HepG2 (cell line): ENCODE results near the gene TENT4B. TPM values are rescaled to one million over a fixed set of nuclear protein-coding genes. Genes with fewer than 3 reads are reported as not detected.
"Not testable (repeated sequence)": the region's sequence is repeated elsewhere in the genome, so short reads cannot be mapped to it uniquely, and the experiment has no call there.

Source experiments
- ATAC-seq: fragments of 200-7000 bp; cut with Tn5 transposase; 3 replicates; pipeline ENCODE4 v1.9.1; 2020; ENCODE audit warnings: mild to moderate bottlenecking, moderate library complexity
- BruUV-seq: library from RNA; stranded (reverse); fragments of 400-500 nt; replicated peaks from 2 replicates; lab custom pipeline; 2021; lab: Mats Ljungman, UMichigan
- CTCF ChIA-PET: fragments of 300-600 bp; formaldehyde crosslinking; extraction: SDS; loops from one replicate; lab custom pipeline; 2021; ENCODE audit warnings: low total read pairs, inconsistent platforms, low intra/inter-chr PET ratio; lab: Yijun Ruan, JAX
- POLR2A ChIA-PET: fragments of 350-600 bp; sonication (Branson Sonifier 250); formaldehyde crosslinking; loops from one replicate; lab custom pipeline; 2020; ENCODE audit warnings: antibody characterized with exemption, inconsistent platforms; lab: Yijun Ruan, JAX
- DNase-seq: peaks from one replicate; pipeline ENCODE4 v3.0.0-alpha.2; 2015; ENCODE audit warnings: low spot score
- FAIRE-seq: peaks from 3 replicates; lab custom pipeline; 2011; peaks lifted over from hg19 to GRCh38; lab: Jason Lieb, UNC
- H2AFZ ChIP-seq: one replicate; pipeline ENCODE4 v1.6.1; 2011; ENCODE audit warnings: low read length, inconsistent platforms
- H3K27ac ChIP-seq: fragments of 300-600 bp; 3 replicates; pipeline ENCODE4 v1.8.0; 2011; ENCODE audit warnings: mixed run types, mild to moderate bottlenecking, mixed read lengths, low read length, inconsistent platforms; ENCODE audit not compliant: insufficient read depth; ENCODE audit errors: extremely low read length
- H3K27me3 ChIP-seq, 2 experiments: fragments of 200-600 bp in 1 of 2; 2 replicates in 1 of 2; 3 replicates in 1 of 2; pipeline versions ENCODE4 v1.6.0 to v1.8.0; 2011; ENCODE audit warnings: low read length in 2 of 2, mild to moderate bottlenecking in 2 of 2, moderate library complexity in 2 of 2, inconsistent platforms in 1 of 2; ENCODE audit not compliant: insufficient read depth in 2 of 2, control insufficient read depth in 1 of 2
- H3K36me3 ChIP-seq, 2 experiments: fragments of 200-600 bp in 1 of 2; replicated peaks in 1 of 2; 2 replicates in 1 of 2; 3 replicates in 1 of 2; pipeline versions ENCODE4 v1.5.1 to v1.8.0; 2011; ENCODE audit warnings: low read length in 2 of 2, inconsistent platforms in 1 of 2; ENCODE audit not compliant: insufficient read depth in 2 of 2, control insufficient read depth in 1 of 2
- H3K4me1 ChIP-seq: 2 replicates; pipeline ENCODE4 v1.5.1; 2012; ENCODE audit warnings: low read length, inconsistent platforms; ENCODE audit not compliant: insufficient read depth
- H3K4me2 ChIP-seq: 2 replicates; pipeline ENCODE4 v1.6.0; 2011; ENCODE audit warnings: low read depth, low read length, inconsistent platforms
- H3K4me3 ChIP-seq, 3 experiments: fragments of 200-600 bp in 1 of 3; sonication (generic), shearing (Covaris generic) in 1 of 3; replicated peaks in 1 of 3; 2 replicates each; pipeline ENCODE4 v1.5.1; 2011 to 2016; ENCODE audit warnings: low read length in 3 of 3, inconsistent platforms in 2 of 3, low read depth in 2 of 3, mild to moderate bottlenecking in 2 of 3, control low read depth in 1 of 3, mixed read lengths in 1 of 3; ENCODE audit not compliant: insufficient read depth in 1 of 3
- H3K79me2 ChIP-seq: one replicate; pipeline ENCODE4 v1.6.1; 2011; ENCODE audit warnings: low read length, inconsistent platforms; ENCODE audit not compliant: insufficient read depth
- H3K9ac ChIP-seq: 2 replicates; pipeline ENCODE4 v1.6.0; 2011; ENCODE audit warnings: mild to moderate bottlenecking, low read depth, low read length, inconsistent platforms; ENCODE audit not compliant: insufficient read depth
- H3K9me3 ChIP-seq: 2 replicates; pipeline ENCODE4 v1.5.1; 2012; ENCODE audit warnings: mild to moderate bottlenecking, low read length
- H4K20me1 ChIP-seq: 2 replicates; pipeline ENCODE4 v1.6.0; 2011; ENCODE audit warnings: inconsistent platforms, mild to moderate bottlenecking, low read length, moderate library complexity; ENCODE audit not compliant: insufficient read depth
- CEBPB ChIP-seq: IDR thresholded peaks from 2 replicates; pipeline ENCODE4 v1.6.1; 2011; ENCODE audit warnings: low read depth, low read length, improper control_type of control experiment, borderline replicate concordance
- CEBPG ChIP-seq: IDR thresholded peaks from 2 replicates; pipeline ENCODE4 v1.6.1; 2016
- HMGA1 ChIP-seq: sonication (generic); formaldehyde crosslinking; conservative IDR thresholded peaks from 2 replicates; pipeline ENCODE4 v1.4.0; 2020; ENCODE audit warnings: missing genetic modification reagents
- NR1H2 ChIP-seq: sonication (generic); formaldehyde crosslinking; IDR thresholded peaks from 2 replicates; pipeline ENCODE4 v1.8.1; 2022; ENCODE audit warnings: low read depth, missing genetic modification reagents, borderline replicate concordance
- POLR2AphosphoS2 ChIP-seq: IDR thresholded peaks from 2 replicates; pipeline ENCODE4 v1.6.1; 2011; ENCODE audit warnings: low read depth, low read length, improper control_type of control experiment
- ZBTB3 ChIP-seq: sonication (generic); formaldehyde crosslinking; IDR thresholded peaks from 2 replicates; pipeline ENCODE4 v1.4.0; 2020; ENCODE audit warnings: low read depth, mild to moderate bottlenecking, moderate library complexity, missing genetic modification reagents, borderline replicate concordance
- ZBTB33 ChIP-seq: sonication (generic); formaldehyde crosslinking; IDR thresholded peaks from 2 replicates; pipeline ENCODE4 v1.4.0; 2020; ENCODE audit warnings: missing genetic modification reagents
- ZNF883 ChIP-seq: sonication (generic); formaldehyde crosslinking; IDR thresholded peaks from 2 replicates; pipeline ENCODE4 v1.5.1; 2020; ENCODE audit warnings: mild to moderate bottlenecking, missing genetic modification reagents; ENCODE audit errors: not compliant biosample characterization
- WGBS: methylation state at CpG from one replicate; pipeline ENCODE4 v1.1.6; 2017; ENCODE audit warnings: low lambda C conversion rate; 5-methylcytosine and 5-hydroxymethylcytosine counted together
- in situ Hi-C: cut with HindIII; loops from 2 replicates; pipeline ENCODE4 v1.10.0; 2017; ENCODE audit warnings: low pct_unique_long_range_greater_than_20kb; ENCODE audit not compliant: extremely low pct_ligation_motif_present
- intact Hi-C: fragments of 100-400 bp; cut with micrococcal nuclease; formaldehyde crosslinking; loops from one replicate; pipeline ENCODE4 v1.10.0; 2022; ENCODE audit not compliant: unreplicated experiment
- polyA plus RNA-seq, 8 experiments: library from polyadenylated mRNA; depleted of rRNA in 3 of 8; stranded (reverse) in 7 of 8; unstranded in 1 of 8; fragments of >200 nt; fragmentation: Illumina TruSeq in 4 of 8; extraction: Trizol in 4 of 8; gene quantifications; 2 replicates each; pipeline versions ENCODE4 v1.2.1 to v1.2.3, GENCODE V29; 2011 to 2016; ENCODE audit warnings: low read depth in 4 of 8, missing spikeins in 1 of 8, mixed read lengths in 1 of 8; ENCODE audit not compliant: insufficient read depth in 1 of 8
- total RNA-seq, 5 experiments: library from RNA; depleted of rRNA; stranded (reverse); fragments of >200 nt; fragmentation: Illumina TruSeq; extraction: Trizol; gene quantifications; 2 replicates each; pipeline ENCODE4 v1.2.3, GENCODE V29; 2016; ENCODE audit warnings: low read depth in 1 of 5

Gene TENT4B
- total and polyA plus RNA-seq, 2 of the 13 experiments (the other 11 are each of a cell fraction or from before 2014, with no cell fraction given) = 15.0 to 32.8 TPM

- H3K4me3 ChIP-seq, H3K36me3 ChIP-seq, BruUV-seq, H3K27me3 ChIP-seq, H3K9ac ChIP-seq, H2AFZ ChIP-seq, FAIRE-seq, H3K9me3 ChIP-seq, in situ Hi-C loops, intact Hi-C loops, H3K27ac ChIP-seq, H3K4me2 ChIP-seq, DNase-seq, CTCF ChIA-PET: not testable (repeated sequence)
- peaks cover 92% of the 10 kb centered on the region for H3K79me2 ChIP-seq
- TF ChIP-seq ZBTB3 (CRISPR knock-in tag) (peak; percentile 61; the same call in 1 of the 2 replicates), CEBPG (CRISPR knock-in tag) (0 out of 2 replicates have a peak, but pooled peaks have one; percentile 11), ZBTB33 (CRISPR knock-in tag) (peak; percentile 19; the same call in 1 of the 2 replicates), CEBPB (peak; percentile 48; the same call in 1 of the 2 replicates)
- peaks cover 19% of the 10 kb centered on the region for H4K20me1 ChIP-seq
- ATAC-seq = peak; percentile 59
- peaks cover 49% of the 10 kb centered on the region for H3K4me1 ChIP-seq
- WGBS = 87% methylated on average over 4 of the region's 4 CpGs
- POLR2A ChIA-PET = interaction anchor here (1.0 to 1.4 kb wide), 2 partner anchors 11 to 32 kb away, joined by 3 read pairs; no protein-coding TSS in a partner anchor
Measured at GRCh38 chr16:50171773-50172172, 18.7 kb downstream of the TENT4B start.

GRCh38 chr16:50172195-50172922, 19.3 kb downstream of the TENT4B start:
- intact Hi-C loops = no loop called here
- in situ Hi-C loops = no loop called here
- H4K20me1 ChIP-seq = peaks cover 19% of the 10 kb centered on the region
- FAIRE-seq = no peak
- H3K27me3 ChIP-seq = no peaks in the 10 kb centered on the region
- WGBS = 72% methylated on average over 4 of the region's 4 CpGs
- no peaks in the 10 kb centered on the region for H3K9me3 ChIP-seq
- H3K4me1 ChIP-seq = peaks cover 49% of the 10 kb centered on the region
- no peak overlapping the region for H3K4me2 ChIP-seq
- TF ChIP-seq POLR2AphosphoS2 = 0 out of 2 replicates have a peak, but pooled peaks have one; percentile 43
- TF ChIP-seq HMGA1 (CRISPR knock-in tag) = no peak
- 0 out of 2 replicates have a peak, but pooled peaks have one; percentile 16 for TF ChIP-seq ZBTB3 (CRISPR knock-in tag)
- no peak for TF ChIP-seq ZNF883 (CRISPR knock-in tag)
- no peak for TF ChIP-seq NR1H2 (CRISPR knock-in tag)
- H3K79me2 ChIP-seq = peaks cover 92% of the 10 kb centered on the region
- H2AFZ ChIP-seq = no peak overlapping the region
- no TSS peak for BruUV-seq
- peak overlapping the region; percentile 20 for H3K27ac ChIP-seq
- no peaks in the 10 kb centered on the region; a peak in 1 of 5 replicates for H3K36me3 ChIP-seq
- no peak for DNase-seq
- ChIA-PET POLR2A (interaction anchor here (1.0 to 1.4 kb wide), 3 partner anchors 12 to 31 kb away, joined by 3 read pairs; no protein-coding TSS in a partner anchor), CTCF (no interaction called here)
- ATAC-seq = no peak
- H3K4me3 ChIP-seq = no peak overlapping the region
- no peak overlapping the region for H3K9ac ChIP-seq
